Transverse colon (tissue), 4 donors: ENCODE results near the gene ZNF367.

Source experiments
- CTCF ChIP-seq, 5 experiments: fragments of 200-600 bp in 3 of 5; fragments of 450-650 bp in 2 of 5; sonication (generic) in 3 of 5; IDR thresholded peaks; 1 replicate in 2 of 5; 2 replicates in 3 of 5; pipeline ENCODE4 v1.5.1; 2016 to 2017; ENCODE audit warnings: antibody characterized with exemption in 5 of 5, inconsistent platforms in 3 of 5, mild to moderate bottlenecking in 2 of 5, moderate library complexity in 1 of 5
- EP300 ChIP-seq: sonication (generic); formaldehyde crosslinking; IDR thresholded peaks from one replicate; pipeline ENCODE4 v1.6.1; 2017; ENCODE audit warnings: antibody characterized with exemption, low read depth
- POLR2A ChIP-seq: fragments of 450-650 bp; IDR thresholded peaks from one replicate; pipeline ENCODE4 v1.6.1; 2016; ENCODE audit warnings: antibody characterized with exemption, mild to moderate bottlenecking, moderate library complexity
- POLR2AphosphoS5 ChIP-seq, 3 donors: sonication (generic); formaldehyde crosslinking; IDR thresholded peaks; one replicate each; pipeline ENCODE4 v1.6.1; 2016; ENCODE audit warnings: antibody characterized with exemption in 3 of 3

DNA sequence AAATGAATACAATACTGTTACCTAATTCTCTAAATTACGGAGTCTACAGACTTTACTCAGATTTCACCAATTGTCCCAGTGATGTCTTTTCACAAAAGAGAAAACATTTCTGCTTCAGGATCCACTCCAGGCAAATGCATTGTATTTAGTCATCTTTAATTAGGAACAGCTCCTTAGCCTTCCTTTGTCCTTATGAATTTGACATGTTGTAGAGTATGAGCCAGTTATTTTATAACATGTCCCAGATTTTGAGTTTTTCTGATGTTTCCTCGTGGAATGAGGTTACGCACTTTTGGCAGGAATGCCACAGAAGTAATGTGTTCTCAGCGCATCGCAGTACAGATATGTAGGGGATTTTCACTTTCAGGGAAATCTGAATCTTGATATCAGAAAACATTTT lies 42.3 kb upstream of the ZNF367 start:
- TF ChIP-seq CTCF (IDR thresholded peaks at IDR 0.05): no peak
- TF ChIP-seq EP300: no peak
- TF ChIP-seq POLR2A: no peak
- TF ChIP-seq POLR2AphosphoS5 (IDR thresholded peaks at IDR 0.05): no peak
